ENCODE results near the gene ANKRD24.

Gene ANKRD24

GRCh38 chr19:4196009-4196408, 13.5 kb downstream of the ANKRD24 start:
- no peak for TF ChIP-seq CTCF (IDR thresholded peaks at IDR 0.05; ENCODE audit: insufficient read depth, missing control alignments)
- DNase-seq (ENCODE audit: insufficient read length, low spot score) (no peak), FAIRE-seq (no peak)

- FAIRE-seq: no peak
- no peak for DNase-seq (ENCODE audit: insufficient read length, low spot score)
- no peak for TF ChIP-seq CTCF (IDR thresholded peaks at IDR 0.05; ENCODE audit: insufficient read depth, missing control alignments)
Observed at GRCh38 chr19:4196587-4197148, 14.2 kb downstream of the ANKRD24 start.

- no peak for DNase-seq (ENCODE audit: insufficient read length, low spot score)
- no peak for TF ChIP-seq CTCF (IDR thresholded peaks at IDR 0.05; ENCODE audit: insufficient read depth, missing control alignments)
- FAIRE-seq: no peak
Observed at GRCh38 chr19:4197228-4197624, 14.7 kb downstream of the ANKRD24 start.

- FAIRE-seq: no peak
- DNase-seq (ENCODE audit: insufficient read length, low spot score): peak; percentile 73
Observed at GRCh38 chr19:4197625-4198466, 15.4 kb downstream of the ANKRD24 start.

GRCh38 chr19:4198467-4199126, 16.1 kb downstream of the ANKRD24 start:
- no peak for FAIRE-seq
- DNase-seq (ENCODE audit: insufficient read length, low spot score): no peak
- TF ChIP-seq CTCF (IDR thresholded peaks at IDR 0.05; ENCODE audit: insufficient read depth, missing control alignments): no peak

More at GRCh38 chr19:4197625-4198466, 15.4 kb downstream of the ANKRD24 start:
- TF ChIP-seq CTCF (IDR thresholded peaks at IDR 0.05; ENCODE audit: insufficient read depth, missing control alignments): no peak

GRCh38 chr19:4199699-4200293, 17.3 kb downstream of the ANKRD24 start:
- TF ChIP-seq CTCF (IDR thresholded peaks at IDR 0.05; ENCODE audit: insufficient read depth, missing control alignments): no peak
- DNase-seq (ENCODE audit: insufficient read length, low spot score): no peak
- FAIRE-seq: no peak

Measured in D721Med (cell line).